Renal cortical epithelial cell (primary cell): ENCODE measurements around the gene MCM5. TPM values are rescaled to one million over a fixed set of nuclear protein-coding genes. Genes with fewer than 3 reads are reported as not detected.

ENCODE experiments used
- DNase-seq: peaks from one replicate; pipeline ENCODE4 v3.0.0-alpha.2; 2011; ENCODE audit warnings: low read depth
- total RNA-seq: library from RNA; depleted of rRNA; stranded (reverse); fragments of >200 nt; gene quantifications from 2 replicates; pipeline ENCODE4 v1.2.3, GENCODE V29; 2014

MCM5 gene
- total RNA-seq, 1 donor from 2014 or later: 11.4 TPM

GRCh38 chr22:35379146-35379993 lies 20.6 kb upstream of the MCM5 start:
- no peak for DNase-seq

GRCh38 chr22:35380013-35380412 lies 19.9 kb upstream of the MCM5 start:
- peak; percentile 78 for DNase-seq

GRCh38 chr22:35380537-35381423 lies 19.2 kb upstream of the MCM5 start, which contains the start of gene HMOX1:
TSS of gene HMOX1 (plus strand) at chr22:35381096. CDS start at chr22:35381174, 78 bp downstream.
- DNase-seq: peak; percentile 65

GRCh38 chr22:35381424-35382009 lies 18.4 kb upstream of the MCM5 start:
- DNase-seq: no peak

- DNase-seq: no peak
Observed at GRCh38 chr22:35383679-35384071, 16.3 kb upstream of the MCM5 start.

- DNase-seq: no peak
Observed at GRCh38 chr22:35384527-35384926, 15.4 kb upstream of the MCM5 start.

GRCh38 chr22:35384975-35385588 lies 14.9 kb upstream of the MCM5 start:
- peak; percentile 74 for DNase-seq

- DNase-seq: no peak
Observed at GRCh38 chr22:35386670-35387288, 13.2 kb upstream of the MCM5 start.

- no peak for DNase-seq
Observed at GRCh38 chr22:35390933-35391332, 9.0 kb upstream of the MCM5 start.

GRCh38 chr22:35392357-35392756 lies 7.6 kb upstream of the MCM5 start:
- no peak for DNase-seq

GRCh38 chr22:35393116-35394010 lies 6.6 kb upstream of the MCM5 start:
- no peak for DNase-seq

GRCh38 chr22:35394011-35394312 lies 6.0 kb upstream of the MCM5 start:
- peak; percentile 38 for DNase-seq

GRCh38 chr22:35394810-35395563 lies 5.0 kb upstream of the MCM5 start:
- no peak for DNase-seq

GRCh38 chr22:35396622-35397021 lies 3.3 kb upstream of the MCM5 start:
- DNase-seq: peak; percentile 47

- peak; percentile 97 for DNase-seq
Observed at GRCh38 chr22:35397095-35397904, 2.6 kb upstream of the MCM5 start.

GRCh38 chr22:35398591-35398973 lies 1.4 kb upstream of the MCM5 start:
- no peak for DNase-seq

GRCh38 chr22:35399114-35399677 lies 744 bp upstream of the MCM5 start:
- DNase-seq: no peak

GRCh38 chr22:35400501-35400790 lies 506 bp downstream of the MCM5 start:
- no peak for DNase-seq

GRCh38 chr22:35401863-35402262 lies 1.9 kb downstream of the MCM5 start:
- no peak for DNase-seq
